WTC11 (cell line): ENCODE measurements around the gene RASSF8. TPM values are rescaled to one million over a fixed set of nuclear protein-coding genes. Genes with fewer than 3 reads are reported as not detected.

Experiments
- ATAC-seq: fragments of 200-7000 bp; cut with Tn5 transposase; 2 replicates; pipeline ENCODE4 v1.10.0; 2021; ENCODE audit warnings: mild to moderate bottlenecking, moderate library complexity
- CTCF ChIA-PET: fragments of 300-600 bp; sonication (Branson Sonifier 250); formaldehyde crosslinking; loops from one replicate; lab custom pipeline; 2021; ENCODE audit warnings: antibody characterized with exemption; lab: Charles Lee
- POLR2A ChIA-PET: fragments of 350-600 bp; sonication (Branson Sonifier 250); formaldehyde crosslinking; loops from one replicate; lab custom pipeline; 2021; ENCODE audit warnings: antibody characterized with exemption; lab: Charles Lee
- DNase-seq: peaks from one replicate; pipeline ENCODE4 v3.0.0; 2021; ENCODE audit warnings: low spot score
- H3K27ac Mint-ChIP-seq: 2 replicates; pipeline ENCODE4 v1.8.0; 2021; ENCODE audit warnings: mixed read lengths
- H3K27me3 Mint-ChIP-seq: 2 replicates; pipeline ENCODE4 v1.8.0; 2021; ENCODE audit warnings: low read depth, mild to moderate bottlenecking, moderate library complexity, mixed read lengths
- H3K36me3 Mint-ChIP-seq: 2 replicates; pipeline ENCODE4 v1.8.0; 2021; ENCODE audit warnings: mixed read lengths
- H3K4me1 Mint-ChIP-seq: 2 replicates; pipeline ENCODE4 v1.8.0; 2022; ENCODE audit warnings: mixed read lengths
- H3K4me3 Mint-ChIP-seq: 2 replicates; pipeline ENCODE4 v1.8.0; 2021; ENCODE audit warnings: mild to moderate bottlenecking, moderate library complexity, mixed read lengths
- H3K9me3 Mint-ChIP-seq: 2 replicates; pipeline ENCODE4 v1.8.0; 2021; ENCODE audit warnings: mixed read lengths
- AFF4 ChIP-seq: sonication (generic); formaldehyde crosslinking; IDR thresholded peaks from 2 replicates; pipeline ENCODE4 v1.8.1; 2023; ENCODE audit warnings: mild to moderate bottlenecking, missing genetic modification reagents, borderline replicate concordance
- ATF3 ChIP-seq: sonication (generic); formaldehyde crosslinking; conservative IDR thresholded peaks from 2 replicates; pipeline ENCODE4 v1.8.1; 2022; ENCODE audit warnings: mild to moderate bottlenecking, missing genetic modification reagents
- CREB1 ChIP-seq: sonication (generic); formaldehyde crosslinking; IDR thresholded peaks from 2 replicates; pipeline ENCODE4 v1.8.0; 2023; ENCODE audit warnings: mild to moderate bottlenecking, missing genetic modification reagents
- EMX1 ChIP-seq: fragments of 250-450 bp; sonication (Bioruptor Pico); IDR thresholded peaks from 2 replicates; pipeline ENCODE4 v1.8.0; 2021; ENCODE audit warnings: mild to moderate bottlenecking
- GABPB1 ChIP-seq: sonication (generic); formaldehyde crosslinking; IDR thresholded peaks from 2 replicates; pipeline ENCODE4 v1.8.1; 2023; ENCODE audit warnings: mild to moderate bottlenecking, missing genetic modification reagents
- GRHL2 ChIP-seq: fragments of 250-450 bp; sonication (Bioruptor Pico); IDR thresholded peaks from 2 replicates; pipeline ENCODE4 v1.8.0; 2022; ENCODE audit warnings: mild to moderate bottlenecking, moderate library complexity; ENCODE audit not compliant: insufficient replicate concordance, severe bottlenecking
- HMGA2 ChIP-seq: fragments of 250-450 bp; sonication (Bioruptor Pico); IDR thresholded peaks from 2 replicates; pipeline ENCODE4 v1.4.0; 2021; ENCODE audit warnings: mild to moderate bottlenecking, moderate library complexity
- MLX ChIP-seq: sonication (generic); formaldehyde crosslinking; IDR thresholded peaks from 2 replicates; pipeline ENCODE4 v1.8.1; 2023; ENCODE audit warnings: mild to moderate bottlenecking, missing genetic modification reagents, moderate library complexity
- MYBL2 ChIP-seq: sonication (generic); formaldehyde crosslinking; IDR thresholded peaks from 2 replicates; pipeline ENCODE4 v1.8.1; 2023; ENCODE audit warnings: mild to moderate bottlenecking, moderate library complexity, missing genetic modification reagents
- NFE2L1 ChIP-seq: sonication (generic); formaldehyde crosslinking; IDR thresholded peaks from 2 replicates; pipeline ENCODE4 v1.8.1; 2023; ENCODE audit warnings: missing genetic modification reagents
- NR3C1 ChIP-seq: sonication (generic); formaldehyde crosslinking; conservative IDR thresholded peaks from 2 replicates; pipeline ENCODE4 v1.8.1; 2023; ENCODE audit warnings: low read depth, mild to moderate bottlenecking, missing genetic modification reagents
- OVOL2 ChIP-seq: fragments of 250-450 bp; sonication (Bioruptor Pico); IDR thresholded peaks from 2 replicates; pipeline ENCODE4 v1.9.0; 2021; ENCODE audit warnings: mild to moderate bottlenecking, borderline replicate concordance
- RORB ChIP-seq: fragments of 250-450 bp; sonication (Bioruptor Pico); IDR thresholded peaks from 2 replicates; pipeline ENCODE4 v1.9.0; 2021; ENCODE audit warnings: mild to moderate bottlenecking
- TCF7 ChIP-seq: sonication (generic); formaldehyde crosslinking; IDR thresholded peaks from 2 replicates; pipeline ENCODE4 v1.8.0; 2022; ENCODE audit warnings: mild to moderate bottlenecking, low read depth, missing genetic modification reagents, moderate library complexity
- TP53 ChIP-seq: sonication (generic); formaldehyde crosslinking; IDR thresholded peaks from 2 replicates; pipeline ENCODE4 v1.8.1; 2023; ENCODE audit warnings: mild to moderate bottlenecking, missing genetic modification reagents
- USF1 ChIP-seq: sonication (generic); formaldehyde crosslinking; IDR thresholded peaks from 2 replicates; pipeline ENCODE4 v1.8.0; 2022; ENCODE audit warnings: mild to moderate bottlenecking, missing genetic modification reagents
- USF2 ChIP-seq: sonication (generic); formaldehyde crosslinking; IDR thresholded peaks from 2 replicates; pipeline ENCODE4 v1.8.1; 2023; ENCODE audit warnings: mild to moderate bottlenecking, missing genetic modification reagents, moderate library complexity
- ZBTB21 ChIP-seq: sonication (generic); formaldehyde crosslinking; IDR thresholded peaks from 2 replicates; pipeline ENCODE4 v1.8.1; 2023; ENCODE audit warnings: mild to moderate bottlenecking, missing genetic modification reagents, borderline replicate concordance
- ZNF121 ChIP-seq: sonication (generic); formaldehyde crosslinking; IDR thresholded peaks from 2 replicates; pipeline ENCODE4 v1.8.0; 2023; ENCODE audit warnings: missing genetic modification reagents
- ZNF423 ChIP-seq: fragments of 250-450 bp; sonication (Bioruptor Pico); IDR thresholded peaks from 2 replicates; pipeline ENCODE4 v2.1.2; 2022; ENCODE audit warnings: mild to moderate bottlenecking, moderate library complexity
- ZNF532 ChIP-seq: fragments of 250-450 bp; sonication (Bioruptor Pico); IDR thresholded peaks from 2 replicates; pipeline ENCODE4 v1.9.0; 2021; ENCODE audit warnings: mild to moderate bottlenecking, borderline replicate concordance
- ZNF671 ChIP-seq: fragments of 250-450 bp; sonication (Bioruptor Pico); IDR thresholded peaks from 2 replicates; pipeline ENCODE4 v1.8.0; 2021; ENCODE audit warnings: mild to moderate bottlenecking
- total RNA-seq: library from RNA; stranded (reverse); gene quantifications from 3 replicates; pipeline ENCODE4 v1.2.3, GENCODE V29; 2021
- TF ChIP-seq, protein P1 (sequence below): sonication (generic); formaldehyde crosslinking; IDR thresholded peaks from 2 replicates; pipeline ENCODE4 v1.8.0; 2022; ENCODE audit warnings: mild to moderate bottlenecking, missing genetic modification reagents
- TF ChIP-seq, protein P2 (sequence below): sonication (generic); formaldehyde crosslinking; IDR thresholded peaks from 2 replicates; pipeline ENCODE4 v1.8.1; 2022; ENCODE audit warnings: mild to moderate bottlenecking, moderate library complexity, missing genetic modification reagents

Gene RASSF8
- total RNA-seq, 1 experiment from 2014 or later = 48.6 TPM

GRCh38 chr12:26126340-26127284 lies 168.1 kb downstream of the RASSF8 start (continued):
- no peak for TF ChIP-seq OVOL2 (CRISPR knock-in tag)
- TF ChIP-seq CREB1 (CRISPR knock-in tag) = 0 out of 2 replicates have a peak, but pooled peaks have one; percentile 44
- no peak for TF ChIP-seq ZNF671
- TF ChIP-seq MLX (CRISPR knock-in tag) = no peak
- no peak for TF ChIP-seq ZNF423 (CRISPR knock-in tag)
- TF ChIP-seq USF2 (CRISPR knock-in tag) = peak; percentile 94
- TF ChIP-seq TCF7 = no peak
- TF ChIP-seq GABPB1 (CRISPR knock-in tag) = no peak
- TF ChIP-seq NR3C1 (CRISPR knock-in tag) = no peak
- TF ChIP-seq, protein P1, sequence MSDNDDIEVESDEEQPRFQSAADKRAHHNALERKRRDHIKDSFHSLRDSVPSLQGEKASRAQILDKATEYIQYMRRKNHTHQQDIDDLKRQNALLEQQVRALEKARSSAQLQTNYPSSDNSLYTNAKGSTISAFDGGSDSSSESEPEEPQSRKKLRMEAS (CRISPR knock-in tag) = peak; percentile 70; the same call in 1 of the 2 replicates
- no peak for TF ChIP-seq ZNF121 (CRISPR knock-in tag)
- no peak for TF ChIP-seq TP53 (CRISPR knock-in tag)
- no peak for TF ChIP-seq ZBTB21 (CRISPR knock-in tag)
- TF ChIP-seq USF1 (CRISPR knock-in tag) = peak; percentile 92
- no peak for TF ChIP-seq EMX1 (CRISPR knock-in tag)
- TF ChIP-seq, all 79 proteins: peak for 6

- no peak for DNase-seq
- ChIA-PET POLR2A (no interaction called here), CTCF (no interaction called here)
- H3K27me3 Mint-ChIP-seq = peaks cover 84% of the 10 kb centered on the region
- no peak for ATAC-seq
- H3K9me3 Mint-ChIP-seq = no peaks in the 10 kb centered on the region
- no peaks in the 10 kb centered on the region for H3K36me3 Mint-ChIP-seq
- no peak overlapping the region for H3K27ac Mint-ChIP-seq
- H3K4me1 Mint-ChIP-seq = peaks cover 40% of the 10 kb centered on the region
- peak overlapping the region; percentile 90 for H3K4me3 Mint-ChIP-seq
- TF ChIP-seq NFE2L1 (CRISPR knock-in tag) (no peak), RORB (CRISPR knock-in tag) (no peak), MYBL2 (CRISPR knock-in tag) (no peak), NR3C1 (CRISPR knock-in tag) (no peak), AFF4 (CRISPR knock-in tag) (no peak), CREB1 (CRISPR knock-in tag) (no peak), HMGA2 (no peak), GRHL2 (CRISPR knock-in tag) (no peak), ZNF532 (no peak), ATF3 (CRISPR knock-in tag) (no peak)
- TF ChIP-seq, protein P1 (CRISPR knock-in tag) = no peak
- TF ChIP-seq, protein P2, sequence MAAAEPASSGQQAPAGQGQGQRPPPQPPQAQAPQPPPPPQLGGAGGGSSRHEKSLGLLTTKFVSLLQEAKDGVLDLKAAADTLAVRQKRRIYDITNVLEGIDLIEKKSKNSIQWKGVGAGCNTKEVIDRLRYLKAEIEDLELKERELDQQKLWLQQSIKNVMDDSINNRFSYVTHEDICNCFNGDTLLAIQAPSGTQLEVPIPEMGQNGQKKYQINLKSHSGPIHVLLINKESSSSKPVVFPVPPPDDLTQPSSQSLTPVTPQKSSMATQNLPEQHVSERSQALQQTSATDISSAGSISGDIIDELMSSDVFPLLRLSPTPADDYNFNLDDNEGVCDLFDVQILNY = no peak
These were observed 168.9 kb downstream of the RASSF8 start for GRCh38 chr12:26127404-26127803.
